Endothelial cell of umbilical vein (primary cell): Measurements from ENCODE around the gene L1CAM. TPM values are rescaled to one million over a fixed set of nuclear protein-coding genes. Genes with fewer than 3 reads are reported as not detected.

Experiments used
- BruUV-seq: library from RNA; stranded (reverse); fragments of 400-500 nt; replicated peaks from 2 replicates; lab custom pipeline; 2021; lab: Mats Ljungman, UMichigan
- CTCF ChIA-PET: fragments of 300-600, 350-600 bp; sonication (Branson Sonifier 250); formaldehyde crosslinking; loops from one replicate; lab custom pipeline; 2021; ENCODE audit warnings: antibody characterized with exemption, inconsistent platforms; lab: Charles Lee
- POLR2A ChIA-PET: fragments of 300-600, 350-600 bp; sonication (Branson Sonifier 250); formaldehyde crosslinking; loops from one replicate; lab custom pipeline; 2021; ENCODE audit warnings: antibody characterized with exemption, inconsistent platforms; lab: Charles Lee
- DNase-seq: peaks from one replicate; pipeline ENCODE4 v3.0.0-alpha.2; 2011; ENCODE audit warnings: low read depth, low spot score
- FAIRE-seq: peaks from 2 replicates; lab custom pipeline; 2011; peaks lifted over from hg19 to GRCh38; lab: Jason Lieb, UNC
- H2AFZ ChIP-seq: 2 replicates; pipeline ENCODE4 v1.6.0; 2012; ENCODE audit warnings: low read depth, low read length, control low read depth, inconsistent platforms
- H3K27ac ChIP-seq: 2 replicates; pipeline ENCODE4 v1.5.1; 2011; ENCODE audit warnings: low read depth, mild to moderate bottlenecking, control low read depth, low read length, moderate library complexity; ENCODE audit not compliant: insufficient read depth
- H3K27me3 ChIP-seq, 2 experiments: 2 replicates each; pipeline versions ENCODE4 v1.6.0 to v1.6.1; 2011; ENCODE audit warnings: low read length in 2 of 2, mixed read lengths in 1 of 2; ENCODE audit not compliant: control insufficient read depth in 2 of 2, insufficient read depth in 2 of 2
- H3K36me3 ChIP-seq, 2 experiments: 2 replicates in 1 of 2; 3 replicates in 1 of 2; pipeline ENCODE4 v1.5.1; 2011; ENCODE audit warnings: low read length in 2 of 2, mild to moderate bottlenecking in 1 of 2, moderate library complexity in 1 of 2; ENCODE audit not compliant: control insufficient read depth in 2 of 2, insufficient read depth in 2 of 2; ENCODE audit errors: extremely low read depth in 1 of 2
- H3K4me1 ChIP-seq: 3 replicates; pipeline ENCODE4 v1.5.1; 2011; ENCODE audit warnings: mild to moderate bottlenecking, low read length; ENCODE audit not compliant: control insufficient read depth, insufficient read depth; ENCODE audit errors: extremely low read depth
- H3K4me2 ChIP-seq: 2 replicates; pipeline ENCODE4 v1.6.1; 2011; ENCODE audit warnings: low read length, control low read depth, mixed read lengths; ENCODE audit not compliant: insufficient read depth
- H3K4me3 ChIP-seq, 3 experiments: fragments of 200-600 bp in 1 of 3; sonication (generic), shearing (Covaris generic) in 1 of 3; replicated peaks in 1 of 3; 2 replicates each; pipeline ENCODE4 v1.5.1; 2011 to 2016; ENCODE audit warnings: control low read depth in 3 of 3, low read length in 3 of 3, mild to moderate bottlenecking in 2 of 3, inconsistent platforms in 1 of 3, low read depth in 1 of 3, moderate library complexity in 1 of 3; ENCODE audit not compliant: insufficient read depth in 1 of 3
- H3K79me2 ChIP-seq: 2 replicates; pipeline ENCODE4 v1.6.0; 2012; ENCODE audit warnings: low read length, inconsistent platforms; ENCODE audit not compliant: control insufficient read depth, insufficient read depth
- H3K9ac ChIP-seq: replicated peaks from 2 replicates; pipeline ENCODE3; 2011; ENCODE audit warnings: low read length, control low read depth; ENCODE audit not compliant: insufficient read depth; ENCODE audit errors: extremely low read depth
- H3K9me1 ChIP-seq: replicated peaks from 3 replicates; pipeline ENCODE4 v1.6.0; 2011; ENCODE audit warnings: mild to moderate bottlenecking, low read length; ENCODE audit not compliant: control insufficient read depth, insufficient read depth; ENCODE audit errors: extremely low read depth
- H3K9me3 ChIP-seq: replicated peaks from 2 replicates; pipeline ENCODE4 v1.5.1; 2012; ENCODE audit warnings: low read length, inconsistent platforms; ENCODE audit not compliant: control insufficient read depth, insufficient read depth
- H4K20me1 ChIP-seq: replicated peaks from 2 replicates; pipeline ENCODE3; 2011; ENCODE audit warnings: mild to moderate bottlenecking, low read length; ENCODE audit not compliant: control insufficient read depth, insufficient read depth; ENCODE audit errors: extremely low read depth
- EZH2 ChIP-seq: IDR thresholded peaks from 2 replicates; pipeline ENCODE4 v1.6.1; 2012; ENCODE audit warnings: borderline replicate concordance, low read depth, mild to moderate bottlenecking, moderate library complexity, low read length, inconsistent platforms; ENCODE audit not compliant: severe bottlenecking
- FOS ChIP-seq: IDR thresholded peaks from 2 replicates; pipeline ENCODE4 v1.6.1; 2011; ENCODE audit warnings: mild to moderate bottlenecking, low read length, moderate library complexity, borderline replicate concordance; ENCODE audit not compliant: insufficient read depth
- GATA2 ChIP-seq: IDR thresholded peaks from 2 replicates; pipeline ENCODE4 v1.7.0; 2011; ENCODE audit warnings: low read depth, mild to moderate bottlenecking, moderate library complexity, mixed read lengths, low read length; ENCODE audit not compliant: insufficient read length, insufficient read depth
- JUN ChIP-seq: IDR thresholded peaks from 2 replicates; pipeline ENCODE4 v1.6.1; 2011; ENCODE audit warnings: borderline replicate concordance, low read depth; ENCODE audit not compliant: insufficient read length, insufficient read depth
- MYC ChIP-seq: IDR thresholded peaks from one replicate; pipeline ENCODE4 v1.6.1; 2011; ENCODE audit warnings: mild to moderate bottlenecking, low read depth, low read length
- POLR2A ChIP-seq: IDR thresholded peaks from 2 replicates; pipeline ENCODE4 v1.6.1; 2012; ENCODE audit warnings: low read depth, mild to moderate bottlenecking, control low read depth, low read length
- POLR2AphosphoS5 ChIP-seq: IDR thresholded peaks from 2 replicates; pipeline ENCODE4 v1.6.1; 2012; ENCODE audit warnings: low read depth, mild to moderate bottlenecking, control low read depth, low read length, moderate library complexity; ENCODE audit not compliant: insufficient read depth
- dilution Hi-C: fragments of 300-500 bp; cut with MboI; formaldehyde crosslinking; loops from one replicate; pipeline ENCODE4 v1.15.0; 2019; ENCODE audit warnings: low sequenced_read_pairs; ENCODE audit not compliant: extremely low pct_ligation_motif_present
- intact Hi-C: fragments of 100-400 bp; cut with micrococcal nuclease; formaldehyde crosslinking; loops from one replicate; pipeline ENCODE4 v1.10.0; 2022
- polyA plus RNA-seq, 4 experiments: library from polyadenylated mRNA; depleted of rRNA in 3 of 4; stranded (reverse) in 3 of 4; unstranded in 1 of 4; fragments of >200 nt; gene quantifications; 2 replicates each; pipeline versions ENCODE4 v1.2.1 to v1.2.3, GENCODE V29; 2011 to 2012; ENCODE audit warnings: missing spikeins in 1 of 4
- total RNA-seq: library from RNA; stranded (reverse); gene quantifications from 2 replicates; pipeline ENCODE4 v1.2.3, GENCODE V29; 2021
- TF ChIP-seq, protein P1 (sequence below), 2 donors: IDR thresholded peaks; 1 replicate in 1 of 2; 2 replicates in 1 of 2; pipeline ENCODE4 v1.5.1; 2011; ENCODE audit warnings: low read length in 2 of 2, mild to moderate bottlenecking in 2 of 2, moderate library complexity in 2 of 2, control low read depth in 1 of 2, inconsistent platforms in 1 of 2, low read depth in 1 of 2; ENCODE audit not compliant: insufficient read depth in 1 of 2; ENCODE audit errors: extremely low read depth in 1 of 2
- TF ChIP-seq, protein P2 (sequence below): IDR thresholded peaks from 2 replicates; pipeline ENCODE4 v1.6.1; 2011; ENCODE audit not compliant: insufficient read depth, insufficient read length

Gene L1CAM
- total and polyA plus RNA-seq, 2 donors (not counting 3 experiments of a cell fraction or from before 2014, with no cell fraction given), result 0.01 TPM; not detected in 1

DNA sequence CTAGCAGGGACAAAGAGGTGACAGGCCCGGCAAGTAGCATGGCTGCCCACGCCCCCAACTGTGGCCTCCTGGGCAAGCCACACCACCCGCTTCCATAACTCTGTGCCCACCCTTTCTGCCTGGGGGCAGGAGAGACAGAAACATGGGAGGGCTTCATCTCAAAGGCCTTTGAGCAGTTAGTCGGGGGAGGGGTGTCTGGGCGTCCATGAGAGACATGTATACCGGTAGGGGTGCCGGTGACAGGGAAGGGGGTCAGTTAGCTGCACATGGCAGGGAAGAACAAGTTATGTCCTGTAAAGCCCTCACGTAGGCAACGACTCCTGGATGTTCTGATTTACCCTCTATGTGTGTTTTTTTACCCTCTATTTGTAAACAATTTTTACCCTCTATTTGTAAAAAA is 64.9 kb downstream of the L1CAM start:
- Histone ChIP-seq H3K9me3 (no peaks in the 10 kb centered on the region), H3K79me2 (no peaks in the 10 kb centered on the region), H3K27ac (no peak overlapping the region), H3K36me3 (no peaks in the 10 kb centered on the region), H3K27me3 (peaks cover 0 to 2% of the 10 kb centered on the region in 2 experiments), H3K4me2 (no peak overlapping the region), H3K4me3 (no peak overlapping the region), H2AFZ (no peak overlapping the region), H3K9me1 (no peaks in the 10 kb centered on the region), H3K4me1 (peaks cover 4% of the 10 kb centered on the region), H3K9ac (no peak overlapping the region), H4K20me1 (no peaks in the 10 kb centered on the region)
- intact Hi-C loops (no loop called here), dilution Hi-C loops (no loop called here)
- no TSS peak for BruUV-seq
- CTCF ChIA-PET, result no interaction called here
- POLR2A ChIA-PET, result no interaction called here
- FAIRE-seq, result no peak
- DNase-seq, result no peak
- TF ChIP-seq, protein P1, sequence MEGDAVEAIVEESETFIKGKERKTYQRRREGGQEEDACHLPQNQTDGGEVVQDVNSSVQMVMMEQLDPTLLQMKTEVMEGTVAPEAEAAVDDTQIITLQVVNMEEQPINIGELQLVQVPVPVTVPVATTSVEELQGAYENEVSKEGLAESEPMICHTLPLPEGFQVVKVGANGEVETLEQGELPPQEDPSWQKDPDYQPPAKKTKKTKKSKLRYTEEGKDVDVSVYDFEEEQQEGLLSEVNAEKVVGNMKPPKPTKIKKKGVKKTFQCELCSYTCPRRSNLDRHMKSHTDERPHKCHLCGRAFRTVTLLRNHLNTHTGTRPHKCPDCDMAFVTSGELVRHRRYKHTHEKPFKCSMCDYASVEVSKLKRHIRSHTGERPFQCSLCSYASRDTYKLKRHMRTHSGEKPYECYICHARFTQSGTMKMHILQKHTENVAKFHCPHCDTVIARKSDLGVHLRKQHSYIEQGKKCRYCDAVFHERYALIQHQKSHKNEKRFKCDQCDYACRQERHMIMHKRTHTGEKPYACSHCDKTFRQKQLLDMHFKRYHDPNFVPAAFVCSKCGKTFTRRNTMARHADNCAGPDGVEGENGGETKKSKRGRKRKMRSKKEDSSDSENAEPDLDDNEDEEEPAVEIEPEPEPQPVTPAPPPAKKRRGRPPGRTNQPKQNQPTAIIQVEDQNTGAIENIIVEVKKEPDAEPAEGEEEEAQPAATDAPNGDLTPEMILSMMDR (IDR thresholded peaks at IDR 0.05; ENCODE audit: extremely low read depth in 1 of 2, insufficient read depth in 1 of 2, low read depth in 1 of 2, low read length in 2 of 2), result no peak

DNA sequence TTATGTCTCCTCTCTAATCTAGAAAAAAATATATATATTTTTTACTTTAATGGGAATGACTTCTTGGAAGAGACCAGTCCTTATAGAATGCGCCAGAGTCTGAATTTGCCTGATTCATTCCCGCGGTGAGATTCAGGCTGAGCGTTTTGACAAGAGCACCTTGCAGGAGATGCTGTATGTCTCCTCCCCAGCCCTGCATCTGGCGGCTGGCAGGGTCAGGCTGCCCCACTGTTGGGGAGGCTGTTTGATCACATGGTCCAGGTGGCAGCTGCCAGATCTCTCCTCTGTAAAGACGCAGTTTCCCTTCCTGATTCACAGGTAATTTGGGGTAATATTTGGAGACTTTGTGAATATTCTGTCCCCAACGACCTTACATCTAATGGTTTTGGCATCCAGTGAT is 65.4 kb downstream of the L1CAM start:
- Histone ChIP-seq H2AFZ (no peak overlapping the region), H3K36me3 (no peaks in the 10 kb centered on the region), H3K9me1 (no peaks in the 10 kb centered on the region), H3K4me1 (peaks cover 4% of the 10 kb centered on the region), H3K9ac (no peak overlapping the region), H4K20me1 (no peaks in the 10 kb centered on the region), H3K4me3 (no peak overlapping the region), H3K79me2 (no peaks in the 10 kb centered on the region), H3K27ac (no peak overlapping the region), H3K4me2 (no peak overlapping the region), H3K9me3 (no peaks in the 10 kb centered on the region), H3K27me3 (peaks cover 0 to 2% of the 10 kb centered on the region in 2 experiments)
- FAIRE-seq, result no peak
- ChIA-PET CTCF (no interaction called here), POLR2A (no interaction called here)
- no TSS peak for BruUV-seq
- intact Hi-C loops (no loop called here), dilution Hi-C loops (no loop called here)
- TF ChIP-seq FOS (no peak), POLR2A (no peak), EZH2 (no peak), POLR2AphosphoS5 (no peak), MYC (no peak), GATA2 (no peak), JUN (no peak)
- TF ChIP-seq, protein P2, sequence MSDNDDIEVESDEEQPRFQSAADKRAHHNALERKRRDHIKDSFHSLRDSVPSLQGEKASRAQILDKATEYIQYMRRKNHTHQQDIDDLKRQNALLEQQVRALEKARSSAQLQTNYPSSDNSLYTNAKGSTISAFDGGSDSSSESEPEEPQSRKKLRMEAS, result no peak
- TF ChIP-seq, protein P1 (IDR thresholded peaks at IDR 0.05; ENCODE audit: extremely low read depth in 1 of 2, insufficient read depth in 1 of 2, low read depth in 1 of 2, low read length in 2 of 2), result no peak
- no peak for DNase-seq
